Thyroid gland (tissue), 4 donors: Measurements from ENCODE around the gene MAPT. TPM values are rescaled to one million over a fixed set of nuclear protein-coding genes. Genes with fewer than 3 reads are reported as not detected.
"Not testable (repeated sequence)": the region's sequence is repeated elsewhere in the genome, so short reads cannot be mapped to it uniquely, and the experiment has no call there.

Source experiments
- DNase-seq, 2 donors: peaks; one replicate each; pipeline ENCODE4 v3.0.0-alpha.2; 2019
- H3K27ac ChIP-seq, 3 donors: fragments of 200-600 bp; sonication (generic); 1 replicate in 2 of 3; 2 replicates in 1 of 3; pipeline ENCODE4 v1.5.1; 2016 to 2019; ENCODE audit warnings: mild to moderate bottlenecking in 1 of 3, moderate library complexity in 1 of 3
- H3K27me3 ChIP-seq: fragments of 200-600 bp; sonication (generic); one replicate; pipeline ENCODE4 v1.5.1; 2019
- H3K36me3 ChIP-seq, 2 donors: fragments of 200-600 bp; sonication (generic); one replicate each; pipeline ENCODE4 v1.5.1; 2016 to 2019
- H3K4me1 ChIP-seq, 2 donors: fragments of 200-600 bp; sonication (generic); one replicate each; pipeline ENCODE4 v1.5.1; 2017 to 2019
- H3K4me3 ChIP-seq, 3 donors: fragments of 200-600 bp; sonication (generic); replicated peaks in 1 of 3; 1 replicate in 2 of 3; 2 replicates in 1 of 3; pipeline ENCODE4 v1.5.1; 2016; ENCODE audit warnings: mild to moderate bottlenecking in 1 of 3
- H3K9me3 ChIP-seq: fragments of 200-600 bp; sonication (generic); one replicate; pipeline ENCODE4 v1.5.1; 2017
- POLR2A ChIP-seq, 2 donors: fragments of 450-650 bp; IDR thresholded peaks; one replicate each; pipeline ENCODE4 v1.6.1; 2017; ENCODE audit warnings: antibody characterized with exemption in 2 of 2, mild to moderate bottlenecking in 2 of 2, moderate library complexity in 1 of 2
- WGBS, 2 donors: methylation state at CpG; one replicate each; pipeline ENCODE4 v1.1.5; 2017; 5-methylcytosine and 5-hydroxymethylcytosine counted together
- intact Hi-C: fragments of 100-400 bp; cut with DNase I; formaldehyde crosslinking; loops from one replicate; pipeline ENCODE4 v1.15.1; 2023
- total RNA-seq, 4 donors: library from RNA; depleted of rRNA; stranded (reverse); fragments of >200 nt; gene quantifications; one replicate each; pipeline ENCODE4 v1.2.3, GENCODE V29; 2016
- TF ChIP-seq, protein P1 (sequence below), 6 experiments: fragments of 200-600 bp in 3 of 6; fragments of 450-650 bp in 3 of 6; sonication (generic) in 3 of 6; IDR thresholded peaks; one replicate each; pipeline ENCODE4 v1.5.1; 2016 to 2019; ENCODE audit warnings: antibody characterized with exemption in 6 of 6, mild to moderate bottlenecking in 2 of 6, inconsistent platforms in 1 of 6, moderate library complexity in 1 of 6

The MAPT gene
- total RNA-seq, 4 donors from 2014 or later, result 0.54 to 1.8 (median 0.92) TPM

- no peak overlapping the region for H3K4me3 ChIP-seq
- WGBS, 2 donors, result 63 to 70% methylated on average over 11 of the region's 11 CpGs
- intact Hi-C loops, result no loop called here
- H3K9me3 ChIP-seq, result no peaks in the 10 kb centered on the region
- no peaks in the 10 kb centered on the region for H3K36me3 ChIP-seq
- TF ChIP-seq, protein P1, sequence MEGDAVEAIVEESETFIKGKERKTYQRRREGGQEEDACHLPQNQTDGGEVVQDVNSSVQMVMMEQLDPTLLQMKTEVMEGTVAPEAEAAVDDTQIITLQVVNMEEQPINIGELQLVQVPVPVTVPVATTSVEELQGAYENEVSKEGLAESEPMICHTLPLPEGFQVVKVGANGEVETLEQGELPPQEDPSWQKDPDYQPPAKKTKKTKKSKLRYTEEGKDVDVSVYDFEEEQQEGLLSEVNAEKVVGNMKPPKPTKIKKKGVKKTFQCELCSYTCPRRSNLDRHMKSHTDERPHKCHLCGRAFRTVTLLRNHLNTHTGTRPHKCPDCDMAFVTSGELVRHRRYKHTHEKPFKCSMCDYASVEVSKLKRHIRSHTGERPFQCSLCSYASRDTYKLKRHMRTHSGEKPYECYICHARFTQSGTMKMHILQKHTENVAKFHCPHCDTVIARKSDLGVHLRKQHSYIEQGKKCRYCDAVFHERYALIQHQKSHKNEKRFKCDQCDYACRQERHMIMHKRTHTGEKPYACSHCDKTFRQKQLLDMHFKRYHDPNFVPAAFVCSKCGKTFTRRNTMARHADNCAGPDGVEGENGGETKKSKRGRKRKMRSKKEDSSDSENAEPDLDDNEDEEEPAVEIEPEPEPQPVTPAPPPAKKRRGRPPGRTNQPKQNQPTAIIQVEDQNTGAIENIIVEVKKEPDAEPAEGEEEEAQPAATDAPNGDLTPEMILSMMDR (IDR thresholded peaks at IDR 0.05), result no peak
- TF ChIP-seq POLR2A (IDR thresholded peaks at IDR 0.05), result no peak
- H3K27me3 ChIP-seq, result no peaks in the 10 kb centered on the region
- no peak overlapping the region for H3K27ac ChIP-seq
- H3K4me1 ChIP-seq, result no peaks in the 10 kb centered on the region
- no peak for DNase-seq
These were observed 13.5 kb downstream of the MAPT start for GRCh38 chr17:45907750-45908395.

DNA sequence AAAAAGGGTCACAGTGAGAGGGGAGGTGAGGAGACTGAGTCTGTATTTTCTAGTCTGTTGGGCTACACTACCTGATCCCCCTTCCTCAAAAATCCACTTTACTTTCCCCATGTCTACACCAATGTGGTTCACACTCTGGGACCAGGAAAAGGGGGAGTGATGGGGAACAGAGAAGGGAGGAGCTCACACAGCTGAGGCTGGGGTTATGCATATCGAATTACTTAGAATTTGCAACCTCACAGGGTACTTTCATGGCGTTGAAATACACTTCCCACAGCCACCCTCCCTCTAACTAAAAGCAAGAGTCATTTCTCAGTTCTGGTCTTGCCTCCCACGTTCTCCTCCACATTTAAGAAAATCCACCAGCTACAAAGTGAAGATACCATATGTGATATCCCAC, 14.1 kb downstream of the MAPT start:
- no peaks in the 10 kb centered on the region for H3K4me1 ChIP-seq
- no peak for TF ChIP-seq POLR2A (IDR thresholded peaks at IDR 0.05)
- TF ChIP-seq, protein P1 (IDR thresholded peaks at IDR 0.05), result no peak
- no peak overlapping the region for H3K4me3 ChIP-seq
- H3K27ac ChIP-seq, result no peak overlapping the region
- DNase-seq, result no peak
- no peaks in the 10 kb centered on the region for H3K27me3 ChIP-seq
- no peaks in the 10 kb centered on the region for H3K36me3 ChIP-seq
- WGBS, 2 donors, result 37 to 44% methylated on average over 3 of the region's 3 CpGs
- intact Hi-C loops, result no loop called here
- no peaks in the 10 kb centered on the region for H3K9me3 ChIP-seq

- Histone ChIP-seq H3K27me3 (no peaks in the 10 kb centered on the region), H3K36me3 (no peaks in the 10 kb centered on the region), H3K4me1 (no peaks in the 10 kb centered on the region), H3K27ac (no peak overlapping the region), H3K9me3 (no peaks in the 10 kb centered on the region), H3K4me3 (no peak overlapping the region)
- intact Hi-C loops, result no loop called here
- DNase-seq, result no peak
- TF ChIP-seq POLR2A (IDR thresholded peaks at IDR 0.05), result no peak
- TF ChIP-seq, protein P1 (IDR thresholded peaks at IDR 0.05), result no peak
- 93 to 94% methylated on average over 3 to 8 of the region's 8 CpGs for WGBS, 2 donors
These were observed 14.6 kb downstream of the MAPT start for GRCh38 chr17:45908935-45909334.

DNA sequence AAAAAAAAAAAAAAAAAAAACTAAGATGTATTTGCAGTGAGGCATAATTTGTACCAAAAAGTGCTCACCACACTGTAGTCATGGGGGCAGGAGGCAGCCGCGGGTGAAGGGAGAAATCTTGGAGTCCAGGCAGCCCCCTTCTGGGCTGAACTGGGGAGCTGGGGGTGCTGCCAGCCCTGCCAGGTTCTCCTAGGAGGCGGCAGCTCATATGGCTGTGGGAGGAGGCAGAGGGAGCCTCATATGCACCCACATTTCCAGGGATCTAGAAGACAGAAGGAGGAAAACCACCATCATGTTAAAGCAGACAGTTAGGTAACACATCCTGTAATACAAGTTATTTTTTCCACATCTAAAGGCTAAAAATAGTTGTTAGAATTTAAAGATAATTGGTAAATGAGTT, 16.3 kb downstream of the MAPT start:
- no peaks in the 10 kb centered on the region for H3K27me3 ChIP-seq
- no peak overlapping the region for H3K27ac ChIP-seq
- no peaks in the 10 kb centered on the region for H3K36me3 ChIP-seq
- TF ChIP-seq, protein P1 (IDR thresholded peaks at IDR 0.05), result no peak
- H3K9me3 ChIP-seq, result no peaks in the 10 kb centered on the region
- 70 to 79% methylated on average over 3 of the region's 3 CpGs for WGBS, 2 donors
- intact Hi-C loops, result no loop called here
- H3K4me3 ChIP-seq, result no peak overlapping the region
- no peak for DNase-seq
- no peaks in the 10 kb centered on the region for H3K4me1 ChIP-seq

DNA sequence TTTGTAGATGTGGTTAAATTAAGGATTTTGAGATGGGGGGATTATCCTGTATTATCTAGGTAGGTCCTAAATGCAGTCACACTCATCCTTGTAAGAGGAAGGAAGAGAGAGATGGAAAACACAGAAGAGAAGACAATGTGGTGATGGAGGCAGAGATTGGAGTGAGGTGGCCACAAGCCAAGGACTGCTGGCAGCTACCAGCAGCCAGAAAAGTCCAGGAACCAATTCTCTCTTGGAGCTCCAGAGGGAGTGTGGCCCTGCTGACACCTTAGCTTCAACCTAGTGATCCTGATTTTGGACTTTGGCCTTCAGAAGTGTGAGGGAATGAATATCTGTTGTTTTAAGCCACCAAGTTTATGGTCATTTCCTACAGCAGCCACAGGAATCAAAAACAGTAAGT, 18.0 kb downstream of the MAPT start:
- no peak overlapping the region for H3K4me3 ChIP-seq
- H3K27me3 ChIP-seq, result no peaks in the 10 kb centered on the region
- TF ChIP-seq, protein P1 (IDR thresholded peaks at IDR 0.05), result no peak
- TF ChIP-seq POLR2A (IDR thresholded peaks at IDR 0.05), result no peak
- no peaks in the 10 kb centered on the region for H3K4me1 ChIP-seq
- intact Hi-C loops, result no loop called here
- H3K36me3 ChIP-seq, result no peaks in the 10 kb centered on the region
- no peak overlapping the region for H3K27ac ChIP-seq
- DNase-seq, result no peak
- no peaks in the 10 kb centered on the region for H3K9me3 ChIP-seq

DNA sequence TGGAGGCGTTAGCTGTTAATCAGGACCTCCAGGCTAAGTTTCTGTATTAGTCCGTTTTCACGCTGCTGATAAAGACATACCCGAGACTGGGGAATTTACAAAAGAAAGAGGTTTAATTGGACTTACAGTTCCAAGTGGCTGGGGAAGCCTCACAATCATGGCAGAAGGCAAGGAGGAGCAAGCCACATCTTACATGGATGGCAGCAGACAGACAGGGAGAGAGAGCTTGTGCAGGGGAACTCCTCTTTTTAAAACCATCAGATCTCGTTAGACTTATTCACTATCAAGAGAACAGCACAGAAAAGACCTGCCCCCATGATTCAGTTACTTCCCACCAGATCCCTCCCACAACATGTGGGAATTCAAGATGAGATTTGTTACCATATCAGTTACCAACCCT, 18.7 kb downstream of the MAPT start:
- H3K27ac ChIP-seq, H3K36me3 ChIP-seq, H3K4me3 ChIP-seq, H3K4me1 ChIP-seq, H3K27me3 ChIP-seq, DNase-seq, H3K9me3 ChIP-seq, intact Hi-C loops: not testable (repeated sequence)
- WGBS, 2 donors, result 82 to 88% methylated on average over 5 of the region's 5 CpGs
